H1 (cell line): Measurements from ENCODE around the gene TSGA10. TPM values are rescaled to one million over a fixed set of nuclear protein-coding genes. Genes with fewer than 3 reads are reported as not detected.

Experiments
- CTCF ChIA-PET: fragments of 300-600 bp; sonication (Branson Sonifier 250); formaldehyde crosslinking; loops from one replicate; lab custom pipeline; 2021; ENCODE audit not compliant: partially characterized antibody; lab: Charles Lee
- POLR2A ChIA-PET: fragments of 300-600 bp; sonication (Branson Sonifier 250); formaldehyde crosslinking; loops from one replicate; lab custom pipeline; 2021; ENCODE audit warnings: inconsistent platforms; ENCODE audit not compliant: partially characterized antibody; lab: Charles Lee
- DNase-seq, 2 experiments: peaks; one replicate each; pipeline versions ENCODE4 v3.0.0 to v3.0.0-alpha.2; 2010 to 2022; ENCODE audit warnings: low spot score in 2 of 2, low read depth in 1 of 2, mixed read lengths in 1 of 2
- FAIRE-seq: peaks from 2 replicates; lab custom pipeline; 2011; peaks lifted over from hg19 to GRCh38; lab: Jason Lieb, UNC
- H2AFZ ChIP-seq: 2 replicates; pipeline ENCODE4 v1.8.1; 2012; ENCODE audit warnings: low read length, inconsistent platforms
- H2AK5ac ChIP-seq: 2 replicates; pipeline ENCODE4 v1.6.1; 2013; ENCODE audit warnings: low read depth, low read length
- H2BK120ac ChIP-seq: replicated peaks from 2 replicates; pipeline ENCODE3; 2013; ENCODE audit warnings: low read depth, low read length, inconsistent platforms
- H2BK12ac ChIP-seq: 2 replicates; pipeline ENCODE4 v1.6.1; 2013; ENCODE audit warnings: low read depth, low read length
- H2BK15ac ChIP-seq: 2 replicates; pipeline ENCODE4 v1.6.1; 2013; ENCODE audit warnings: low read length
- H2BK20ac ChIP-seq: 2 replicates; pipeline ENCODE4 v1.6.1; 2013; ENCODE audit warnings: low read length
- H2BK5ac ChIP-seq: 2 replicates; pipeline ENCODE4 v1.6.1; 2013; ENCODE audit warnings: low read depth, low read length
- H3K14ac ChIP-seq: 2 replicates; pipeline ENCODE4 v1.6.1; 2013; ENCODE audit warnings: inconsistent platforms; ENCODE audit not compliant: insufficient read length
- H3K18ac ChIP-seq: 2 replicates; pipeline ENCODE4 v1.6.1; 2013; ENCODE audit warnings: low read length; ENCODE audit errors: extremely low read depth
- H3K23ac ChIP-seq: 2 replicates; pipeline ENCODE4 v1.6.1; 2013; ENCODE audit warnings: inconsistent platforms; ENCODE audit not compliant: insufficient read length
- H3K23me2 ChIP-seq: 2 replicates; pipeline ENCODE4 v1.6.1; 2013; ENCODE audit warnings: low read depth, low read length
- H3K27ac ChIP-seq: 2 replicates; pipeline ENCODE4 v1.6.1; 2011; ENCODE audit warnings: low read depth, low read length, inconsistent platforms
- H3K27me3 ChIP-seq, 4 experiments: replicated peaks in 1 of 4; 1 replicate in 1 of 4; 2 replicates in 3 of 4; pipeline versions ENCODE4 v1.6.1 to v1.8.1; 2011 to 2013; ENCODE audit warnings: low read length in 3 of 4, mild to moderate bottlenecking in 3 of 4, inconsistent platforms in 2 of 4, mixed read lengths in 2 of 4, moderate library complexity in 1 of 4; ENCODE audit not compliant: control insufficient read depth in 3 of 4, insufficient read depth in 3 of 4; ENCODE audit errors: extremely low read depth in 1 of 4
- H3K36me3 ChIP-seq, 4 experiments: 2 replicates each; pipeline versions ENCODE4 v1.6.1 to v1.8.1; 2011 to 2013; ENCODE audit warnings: mild to moderate bottlenecking in 4 of 4, low read length in 3 of 4, moderate library complexity in 2 of 4, control low read depth in 1 of 4, inconsistent platforms in 1 of 4; ENCODE audit not compliant: insufficient read depth in 4 of 4, control insufficient read depth in 2 of 4
- H3K4ac ChIP-seq: replicated peaks from 2 replicates; pipeline ENCODE3; 2013; ENCODE audit warnings: low read length, low read depth, mixed read lengths, inconsistent platforms; ENCODE audit not compliant: insufficient read length
- H3K4me1 ChIP-seq, 4 experiments: replicated peaks in 1 of 4; 1 replicate in 1 of 4; 2 replicates in 3 of 4; pipeline versions ENCODE4 v1.6.1 to v1.8.1; 2011 to 2013; ENCODE audit warnings: low read length in 3 of 4, inconsistent platforms in 2 of 4, mixed read lengths in 1 of 4; ENCODE audit not compliant: insufficient read depth in 4 of 4, control insufficient read depth in 3 of 4
- H3K4me2 ChIP-seq, 2 experiments: 2 replicates each; pipeline versions ENCODE4 v1.6.1 to v1.8.1; 2011 to 2013; ENCODE audit warnings: low read depth in 2 of 2, low read length in 2 of 2, control low read depth in 1 of 2, inconsistent platforms in 1 of 2, mild to moderate bottlenecking in 1 of 2; ENCODE audit not compliant: insufficient read depth in 1 of 2
- H3K4me3 ChIP-seq, 4 experiments: fragments of 200-600, 300-600 bp in 1 of 4; sonication (generic), shearing (Covaris generic), sonication (Bioruptor Twin) in 1 of 4; 2 replicates each; pipeline versions ENCODE4 v1.5.1 to v1.8.1; 2011 to 2016; ENCODE audit warnings: low read length in 4 of 4, low read depth in 3 of 4, control low read depth in 2 of 4, inconsistent platforms in 2 of 4, mild to moderate bottlenecking in 2 of 4, mixed read lengths in 1 of 4, moderate library complexity in 1 of 4; ENCODE audit not compliant: insufficient read depth in 2 of 4; ENCODE audit errors: extremely low read depth in 1 of 4
- H3K56ac ChIP-seq: replicated peaks from 2 replicates; pipeline ENCODE3; 2013; ENCODE audit warnings: low read depth, mild to moderate bottlenecking, mixed read lengths, low read length, inconsistent platforms; ENCODE audit not compliant: insufficient read length
- H3K79me1 ChIP-seq: 2 replicates; pipeline ENCODE4 v1.6.1; 2013; ENCODE audit warnings: low read depth, low read length, control low read depth
- H3K79me2 ChIP-seq, 2 experiments: 2 replicates each; pipeline versions ENCODE4 v1.6.1 to v1.8.1; 2012 to 2013; ENCODE audit warnings: low read length in 2 of 2, mild to moderate bottlenecking in 2 of 2, inconsistent platforms in 1 of 2; ENCODE audit not compliant: insufficient read depth in 2 of 2, control insufficient read depth in 1 of 2
- H3K9ac ChIP-seq, 4 experiments: replicated peaks in 1 of 4; 1 replicate in 1 of 4; 2 replicates in 3 of 4; pipeline versions ENCODE4 v1.6.1 to v1.8.1; 2011 to 2013; ENCODE audit warnings: low read depth in 3 of 4, low read length in 3 of 4, control low read depth in 2 of 4, mild to moderate bottlenecking in 2 of 4, moderate library complexity in 2 of 4, inconsistent platforms in 1 of 4; ENCODE audit errors: extremely low read depth in 1 of 4
- H3K9me3 ChIP-seq, 2 experiments: 2 replicates each; pipeline versions ENCODE4 v1.6.1 to v1.8.1; 2012 to 2013; ENCODE audit warnings: mild to moderate bottlenecking in 2 of 2, moderate library complexity in 2 of 2, control low read depth in 1 of 2, inconsistent platforms in 1 of 2, low read depth in 1 of 2, low read length in 1 of 2, mixed read lengths in 1 of 2; ENCODE audit not compliant: insufficient read depth in 2 of 2
- H4K20me1 ChIP-seq, 2 experiments: replicated peaks in 1 of 2; 2 replicates each; pipeline versions ENCODE3 to v1.8.1; 2011 to 2013; ENCODE audit warnings: inconsistent platforms in 2 of 2, low read length in 2 of 2, mild to moderate bottlenecking in 1 of 2; ENCODE audit not compliant: insufficient read depth in 2 of 2, control insufficient read depth in 1 of 2
- H4K5ac ChIP-seq: 2 replicates; pipeline ENCODE4 v1.6.1; 2013; ENCODE audit warnings: low read length, low read depth, mixed read lengths, inconsistent platforms; ENCODE audit not compliant: insufficient read length
- H4K8ac ChIP-seq: 2 replicates; pipeline ENCODE4 v1.8.0; 2013; ENCODE audit warnings: mild to moderate bottlenecking, moderate library complexity, low read length, inconsistent platforms; ENCODE audit not compliant: insufficient read depth; ENCODE audit errors: extremely low read depth
- H4K91ac ChIP-seq: replicated peaks from 2 replicates; pipeline ENCODE3; 2013; ENCODE audit warnings: low read length, mixed read lengths, inconsistent platforms; ENCODE audit not compliant: insufficient read length
- BACH1 ChIP-seq: IDR thresholded peaks from 2 replicates; pipeline ENCODE4 v1.6.1; 2012; ENCODE audit warnings: low read length, improper control_type of control experiment
- CBX8 ChIP-seq: fragments of 300-800, 300-1000 bp; sonication (generic); IDR thresholded peaks from 2 replicates; pipeline ENCODE4 v1.7.1; 2016; ENCODE audit warnings: low read depth, low read length, borderline replicate concordance
- CTCF ChIP-seq, 3 experiments: IDR thresholded peaks; 1 replicate in 2 of 3; 2 replicates in 1 of 3; pipeline versions ENCODE4 v1.5.1 to v1.6.1; 2011; ENCODE audit warnings: low read length in 3 of 3, mild to moderate bottlenecking in 3 of 3, inconsistent platforms in 2 of 3, low read depth in 1 of 3, moderate library complexity in 1 of 3; ENCODE audit not compliant: insufficient read depth in 1 of 3; ENCODE audit errors: control extremely low read depth in 1 of 3
- EZH2 ChIP-seq: fragments of 200-600 bp; sonication (generic); IDR thresholded peaks from 2 replicates; pipeline ENCODE4 v1.7.1; 2012; ENCODE audit warnings: low read depth, mild to moderate bottlenecking, moderate library complexity, low read length, inconsistent platforms; ENCODE audit not compliant: severe bottlenecking
- GTF2F1 ChIP-seq: IDR thresholded peaks from 2 replicates; pipeline ENCODE4 v1.6.1; 2012; ENCODE audit warnings: low read depth, low read length, improper control_type of control experiment, borderline replicate concordance
- PHF8 ChIP-seq: fragments of 200-600 bp; sonication (generic); conservative IDR thresholded peaks from 2 replicates; pipeline ENCODE4 v1.7.1; 2012; ENCODE audit warnings: low read depth, mild to moderate bottlenecking, inconsistent platforms, low read length, moderate library complexity
- SIN3A ChIP-seq, 2 experiments: IDR thresholded peaks in 1 of 2; conservative IDR thresholded peaks in 1 of 2; 2 replicates each; pipeline ENCODE4 v1.6.1; 2011 to 2012; ENCODE audit warnings: low read length in 2 of 2, improper control_type of control experiment in 1 of 2, low read depth in 1 of 2, mild to moderate bottlenecking in 1 of 2
- TBP ChIP-seq: IDR thresholded peaks from 2 replicates; pipeline ENCODE4 v1.6.1; 2011; ENCODE audit warnings: low read depth, low read length, improper control_type of control experiment
- TEAD4 ChIP-seq: IDR thresholded peaks from 2 replicates; pipeline ENCODE4 v1.6.1; 2012; ENCODE audit warnings: low read depth, low read length, inconsistent platforms, mixed read lengths
- WGBS, 2 experiments: shearing (Covaris generic) in 1 of 2; methylation state at CpG; one replicate each; pipeline versions ENCODE4 v1.1.6 to v1.1.7; 2013 to 2015; ENCODE audit warnings: low lambda C conversion rate in 2 of 2, mixed read lengths in 2 of 2, inconsistent platforms in 1 of 2, low coverage in 1 of 2, missing lambda C conversion rate in 1 of 2; ENCODE audit not compliant: insufficient replicate concordance in 2 of 2, insufficient coverage in 1 of 2, insufficient read length in 1 of 2; ENCODE audit errors: extremely low coverage in 1 of 2, missing lambda C conversion rate in 1 of 2; 5-methylcytosine and 5-hydroxymethylcytosine counted together
- polyA plus RNA-seq, 7 experiments: library from polyadenylated mRNA; depleted of rRNA in 3 of 7; stranded (reverse) in 5 of 7; unstranded in 2 of 7; fragments of >200 nt in 5 of 7; fragments of 200-250 nt in 2 of 7; gene quantifications; 1 replicate in 5 of 7; 2 replicates in 1 of 7; 4 replicates in 1 of 7; pipeline versions ENCODE4 v1.2.1 to v1.2.3, GENCODE V29; 2011 to 2013; ENCODE audit warnings: missing spikeins in 2 of 7, mixed read lengths in 2 of 7
- total RNA-seq: library from RNA; stranded (reverse); fragmentation: NEBNext Ultra II Directional; extraction: Animal tissue kit (Norgen Biotek cat#: 25700); gene quantifications from 2 replicates; pipeline ENCODE4 v1.2.1, GENCODE V29; 2021

The TSGA10 gene
- total and polyA plus RNA-seq, 2 of the 8 experiments (the other 6 are each of a cell fraction or from before 2014, with no cell fraction given): 2.2 to 7.4 TPM

GRCh38 chr2:99184811-99185210 is 30.1 kb upstream of the TSGA10 start:
- H3K18ac ChIP-seq: no peak overlapping the region
- H4K8ac ChIP-seq: no peak overlapping the region
- no peak overlapping the region for H2BK5ac ChIP-seq
- no peak overlapping the region for H2BK120ac ChIP-seq
- DNase-seq (no peak), FAIRE-seq (no peak)
- no peak overlapping the region for H2AK5ac ChIP-seq
- no peak overlapping the region for H3K4me3 ChIP-seq
- no peak overlapping the region for H2BK20ac ChIP-seq
- H3K9ac ChIP-seq: no peak overlapping the region
- no peak overlapping the region for H3K4me2 ChIP-seq
- no peaks in the 10 kb centered on the region for H3K27me3 ChIP-seq
- ChIA-PET POLR2A (interaction anchor here (1.4 kb wide), 1 partner anchor 12 kb away, joined by 5 read pairs; no protein-coding TSS in a partner anchor), CTCF (interaction anchor here (0.6 to 1.4 kb wide), 2 partner anchors 13 to 493 kb away, joined by 3 to 4 read pairs; no protein-coding TSS in a partner anchor)
- H3K79me2 ChIP-seq: peaks cover 7 to 78% of the 10 kb centered on the region in 2 experiments
- no peak overlapping the region for H4K5ac ChIP-seq
- no peak overlapping the region for H3K4ac ChIP-seq
- no peak overlapping the region for H3K27ac ChIP-seq
- no peak overlapping the region for H4K91ac ChIP-seq
- peaks cover 0 to 14% (median 10%) of the 10 kb centered on the region in 4 experiments; a peak in 3 of 8 replicates for H3K36me3 ChIP-seq
- H3K4me1 ChIP-seq: no peaks in the 10 kb centered on the region; a peak in 2 of 7 replicates
- H2AFZ ChIP-seq: no peak overlapping the region
- WGBS, 2 experiments: 76% methylated on average over 6 of the region's 6 CpGs; no CpG with 5 or more reads in 1 of the 2 experiments
- H2BK12ac ChIP-seq: no peak overlapping the region
- H4K20me1 ChIP-seq: peaks cover 0 to 1% of the 10 kb centered on the region in 2 experiments
- H3K56ac ChIP-seq: no peak overlapping the region
- peaks cover 5% of the 10 kb centered on the region for H3K23me2 ChIP-seq
- H3K9me3 ChIP-seq: no peaks in the 10 kb centered on the region
- H2BK15ac ChIP-seq: no peak overlapping the region
- H3K23ac ChIP-seq: no peak overlapping the region
- H3K79me1 ChIP-seq: no peaks in the 10 kb centered on the region
- no peak overlapping the region for H3K14ac ChIP-seq
- TF ChIP-seq GTF2F1: no peak
- no peak for TF ChIP-seq CTCF (IDR thresholded peaks at IDR 0.05; ENCODE audit: control extremely low read depth in 1 of 3, insufficient read depth in 1 of 3, low read depth in 1 of 3, low read length in 3 of 3)
- no peak for TF ChIP-seq TBP
- no peak for TF ChIP-seq BACH1
- no peak for TF ChIP-seq SIN3A (conservative IDR thresholded peaks at IDR 0.05 in 1 of 2, IDR thresholded peaks at IDR 0.05 in 1 of 2; ENCODE audit: low read depth in 1 of 2, low read length in 2 of 2)
- TF ChIP-seq TEAD4: no peak
- TF ChIP-seq PHF8: no peak
- no peak for TF ChIP-seq CBX8
- TF ChIP-seq EZH2: no peak
